ENCODE data around the gene GTSE1.
A peak's percentile ranks its signal among the peaks of the same experiment; 100 is the strongest.
"Not testable (repeated sequence)": the region's sequence is repeated elsewhere in the genome, so short reads cannot be mapped to it uniquely, and the experiment has no call there.

The GTSE1 gene

GRCh38 chr22:46294784-46295183 is 1.9 kb upstream of the GTSE1 start:
- H3K4me3 ChIP-seq = no peak overlapping the region

DNA sequence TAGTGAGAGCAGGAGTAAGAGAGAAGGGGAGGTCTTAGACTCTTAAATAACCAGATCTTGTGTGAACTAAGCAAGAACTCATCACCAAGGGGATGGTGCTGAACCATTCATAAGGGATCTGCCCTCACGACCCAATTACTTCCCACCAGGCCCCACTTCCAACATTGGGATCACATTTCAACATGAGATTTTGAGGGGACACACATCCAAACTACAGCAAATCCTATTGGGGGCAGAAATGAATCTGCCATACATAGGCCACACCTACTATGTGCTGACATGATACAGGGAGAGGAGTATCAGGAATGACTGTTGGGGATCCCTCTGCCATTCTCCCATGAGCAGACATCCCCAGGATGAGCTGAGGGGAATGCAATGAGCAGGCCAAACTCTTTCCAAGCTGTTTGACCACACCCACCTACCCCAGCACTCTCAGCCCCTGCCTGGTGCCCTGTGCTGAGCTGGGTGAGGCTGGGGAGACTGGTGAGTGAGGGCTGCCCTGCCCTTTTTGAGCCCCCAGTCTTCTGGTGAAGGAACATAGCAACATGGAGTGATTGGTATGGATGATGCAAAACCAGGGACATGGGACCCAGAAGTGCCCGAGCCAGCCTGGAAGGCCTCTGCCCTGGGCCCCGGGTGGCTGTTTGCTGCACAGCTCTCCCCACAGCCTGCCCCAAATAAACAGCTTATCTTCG is 1.2 kb upstream of the GTSE1 start:
- DNase-seq (ENCODE audit: low spot score in 2 of 2) = peak in 1 of 2 experiments; percentile 27
- in situ Hi-C loops (cut with MboI; ENCODE audit: low sequenced_read_pairs) = loop anchor here (10.0 kb wide), 1 partner anchor 171 kb away; no protein-coding TSS in a partner anchor
- Histone ChIP-seq H3K9me3 (no peaks in the 10 kb centered on the region), H3K36me3 (replicated peaks) (peaks cover 45% of the 10 kb centered on the region), H3K27me3 (ENCODE audit: low read depth) (no peaks in the 10 kb centered on the region), H3K4me3 (peak overlapping the region; percentile 82), H3K4me1 (peaks cover 23% of the 10 kb centered on the region)

More at GRCh38 chr22:46294784-46295183, 1.9 kb upstream of the GTSE1 start:
- H3K36me3 ChIP-seq (replicated peaks) = peaks cover 42% of the 10 kb centered on the region
- no peaks in the 10 kb centered on the region for H3K9me3 ChIP-seq
- DNase-seq (ENCODE audit: low spot score in 2 of 2) = no peak
- H3K27me3 ChIP-seq (ENCODE audit: low read depth) = no peaks in the 10 kb centered on the region
- in situ Hi-C loops (cut with MboI; ENCODE audit: low sequenced_read_pairs) = loop anchor here (10.0 kb wide), 1 partner anchor 170 kb away; no protein-coding TSS in a partner anchor
- peaks cover 23% of the 10 kb centered on the region for H3K4me1 ChIP-seq

DNA sequence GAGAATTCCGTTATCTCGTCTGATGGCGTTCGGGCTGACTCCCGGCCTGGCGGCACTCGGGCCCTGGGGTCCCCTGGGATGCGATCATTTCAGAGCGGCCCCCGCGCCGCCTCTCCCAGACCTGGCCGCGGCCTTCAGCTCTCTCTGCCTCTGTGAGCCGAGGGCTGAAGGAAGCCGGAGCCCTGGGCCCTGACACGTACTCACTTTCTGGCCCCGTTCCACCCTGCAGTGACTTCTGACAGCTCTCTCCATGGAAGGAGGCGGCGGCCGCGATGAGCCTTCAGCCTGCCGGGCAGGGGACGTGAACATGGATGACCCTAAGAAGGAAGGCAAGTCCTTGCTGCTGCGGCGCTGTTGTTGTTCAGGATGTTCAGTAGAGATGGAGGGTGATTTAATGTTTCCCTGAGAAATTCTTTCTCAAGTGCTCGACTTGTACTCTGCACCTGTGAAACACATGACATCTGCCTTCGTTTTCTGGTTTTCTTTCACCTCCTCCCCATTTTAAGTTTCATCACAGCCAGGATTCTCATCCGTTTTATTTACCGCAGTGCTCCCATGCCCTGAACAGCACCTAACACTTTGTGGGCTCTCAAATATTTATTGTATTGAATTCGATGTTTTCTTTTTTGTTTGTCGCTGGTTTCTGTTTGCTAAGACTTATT is 612 bp downstream of the GTSE1 start:
- H3K36me3 ChIP-seq (replicated peaks) = peaks cover 54% of the 10 kb centered on the region
- H3K27me3 ChIP-seq (ENCODE audit: low read depth) = no peaks in the 10 kb centered on the region
- peak; percentile 24 to 53 for DNase-seq (ENCODE audit: low spot score in 2 of 2)
- H3K4me3 ChIP-seq = peak overlapping the region; percentile 82
- H3K9me3 ChIP-seq = no peaks in the 10 kb centered on the region
- in situ Hi-C loops (cut with MboI; ENCODE audit: low sequenced_read_pairs) = loop anchor here (10.0 kb wide), 1 partner anchor 172 kb away; no protein-coding TSS in a partner anchor
- H3K4me1 ChIP-seq = peaks cover 19% of the 10 kb centered on the region

DNA sequence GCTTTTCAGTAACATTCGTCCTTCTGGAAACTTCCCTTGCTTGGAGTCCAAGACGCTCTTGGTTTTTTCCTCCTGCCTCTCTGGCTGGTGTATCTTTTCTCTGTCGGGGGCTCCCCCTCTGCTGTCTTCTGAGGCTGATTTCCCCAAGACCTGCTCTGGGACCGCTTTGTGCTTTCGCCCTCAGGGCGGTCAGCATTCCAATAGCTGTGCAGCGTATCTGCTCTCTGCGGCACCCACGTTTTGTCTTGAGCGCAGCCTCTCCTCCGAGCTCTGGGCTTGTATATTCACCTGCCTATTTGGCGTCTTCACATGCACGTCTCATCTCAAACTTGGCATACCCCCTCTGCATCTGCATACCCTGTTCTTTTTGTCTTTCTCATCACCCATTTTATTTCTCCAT is 2.4 kb downstream of the GTSE1 start:
- no peak for DNase-seq (ENCODE audit: low spot score in 2 of 2)
- peaks cover 63% of the 10 kb centered on the region for H3K36me3 ChIP-seq (replicated peaks)
- no peaks in the 10 kb centered on the region for H3K9me3 ChIP-seq
- H3K4me1 ChIP-seq = peaks cover 22% of the 10 kb centered on the region
- H3K4me3 ChIP-seq = no peak overlapping the region
- in situ Hi-C loops (cut with MboI; ENCODE audit: low sequenced_read_pairs) = loop anchor here (10.0 kb wide), 1 partner anchor 174 kb away; no protein-coding TSS in a partner anchor
- H3K27me3 ChIP-seq (ENCODE audit: low read depth) = no peaks in the 10 kb centered on the region

- Histone ChIP-seq H3K9me3 (no peaks in the 10 kb centered on the region), H3K4me3 (no peak overlapping the region), H3K27me3 (ENCODE audit: low read depth) (no peaks in the 10 kb centered on the region), H3K36me3 (replicated peaks) (peaks cover 77% of the 10 kb centered on the region), H3K4me1 (peaks cover 21% of the 10 kb centered on the region)
- in situ Hi-C loops (cut with MboI; ENCODE audit: low sequenced_read_pairs) = no loop called here
- DNase-seq (ENCODE audit: low spot score in 2 of 2) = no peak
These were observed 3.8 kb downstream of the GTSE1 start for GRCh38 chr22:46300491-46300890.

GRCh38 chr22:46303347-46303965 is 6.8 kb downstream of the GTSE1 start:
- Histone ChIP-seq H3K4me1 (peaks cover 7% of the 10 kb centered on the region), H3K9me3 (no peaks in the 10 kb centered on the region), H3K27me3 (ENCODE audit: low read depth) (no peaks in the 10 kb centered on the region), H3K4me3 (no peak overlapping the region), H3K36me3 (replicated peaks) (peaks cover 83% of the 10 kb centered on the region)
- DNase-seq (ENCODE audit: low spot score in 2 of 2) = no peak
- in situ Hi-C loops (cut with MboI; ENCODE audit: low sequenced_read_pairs) = no loop called here

- in situ Hi-C loops (cut with MboI; ENCODE audit: low sequenced_read_pairs) = no loop called here
- no peak for DNase-seq (ENCODE audit: low spot score in 2 of 2)
- Histone ChIP-seq H3K36me3 (replicated peaks) (peaks cover 83% of the 10 kb centered on the region), H3K9me3 (no peaks in the 10 kb centered on the region), H3K4me3 (no peak overlapping the region), H3K27me3 (ENCODE audit: low read depth) (no peaks in the 10 kb centered on the region), H3K4me1 (no peaks in the 10 kb centered on the region)
These were observed 11.8 kb downstream of the GTSE1 start for GRCh38 chr22:46308283-46308988.

GRCh38 chr22:46309526-46310085 is 12.9 kb downstream of the GTSE1 start:
- Histone ChIP-seq H3K9me3 (no peaks in the 10 kb centered on the region), H3K4me3 (no peak overlapping the region), H3K27me3 (ENCODE audit: low read depth) (no peaks in the 10 kb centered on the region), H3K36me3 (replicated peaks) (peaks cover 83% of the 10 kb centered on the region), H3K4me1 (no peaks in the 10 kb centered on the region)
- no peak for DNase-seq (ENCODE audit: low spot score in 2 of 2)
- in situ Hi-C loops (cut with MboI; ENCODE audit: low sequenced_read_pairs) = no loop called here

DNA sequence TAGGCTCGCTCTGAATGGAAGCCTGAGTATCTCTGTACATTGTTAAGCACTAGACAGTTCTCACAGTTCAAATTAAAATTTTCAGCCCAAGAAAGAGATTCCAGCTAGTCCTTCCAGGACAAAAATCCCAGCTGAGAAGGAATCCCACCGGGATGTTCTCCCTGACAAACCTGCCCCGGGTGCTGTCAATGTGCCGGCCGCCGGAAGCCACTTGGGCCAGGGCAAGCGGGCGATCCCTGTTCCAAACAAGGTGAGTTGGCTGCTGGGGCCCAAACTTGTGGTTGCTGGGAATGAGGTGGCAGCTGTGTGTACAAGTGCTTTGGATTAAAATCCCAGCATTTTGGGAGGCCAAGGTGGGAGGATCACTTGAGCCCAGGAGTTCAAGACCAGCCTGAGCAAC is 15.4 kb downstream of the GTSE1 start:
- Histone ChIP-seq H3K4me3 (no peak overlapping the region), H3K4me1 (no peaks in the 10 kb centered on the region), H3K36me3 (replicated peaks) (peaks cover 80% of the 10 kb centered on the region), H3K9me3 (no peaks in the 10 kb centered on the region), H3K27me3 (ENCODE audit: low read depth) (no peaks in the 10 kb centered on the region)
- DNase-seq (ENCODE audit: low spot score in 2 of 2) = no peak
- in situ Hi-C loops (cut with MboI; ENCODE audit: low sequenced_read_pairs) = no loop called here

DNA sequence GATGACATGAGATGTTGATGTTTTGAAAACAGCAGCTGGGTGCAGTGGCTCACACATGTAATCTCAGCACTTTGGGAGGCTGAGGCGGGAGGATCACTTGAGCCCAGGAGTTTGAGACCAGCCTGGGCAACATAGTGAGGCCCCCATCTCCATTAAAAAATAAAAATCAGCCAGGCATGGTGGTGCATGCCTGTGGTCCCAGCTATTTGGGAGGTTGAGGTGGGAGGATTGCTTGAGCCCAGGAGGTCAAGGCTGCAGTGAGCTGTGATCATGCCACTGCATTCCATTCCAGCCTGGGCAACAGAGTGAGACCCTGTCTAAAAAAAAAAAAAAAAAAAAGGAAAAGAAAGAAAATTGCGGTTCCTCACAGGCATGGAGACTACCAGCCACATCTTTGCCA is 16.2 kb downstream of the GTSE1 start:
- DNase-seq (ENCODE audit: low spot score in 2 of 2); H3K27me3 ChIP-seq (ENCODE audit: low read depth); H3K4me3 ChIP-seq; H3K4me1 ChIP-seq; H3K9me3 ChIP-seq; in situ Hi-C loops (cut with MboI; ENCODE audit: low sequenced_read_pairs): not testable (repeated sequence)
- peaks cover 85% of the 10 kb centered on the region for H3K36me3 ChIP-seq (replicated peaks)

- peaks cover 84% of the 10 kb centered on the region for H3K36me3 ChIP-seq (replicated peaks)
- DNase-seq (ENCODE audit: low spot score in 2 of 2) = no peak
- no peaks in the 10 kb centered on the region for H3K27me3 ChIP-seq (ENCODE audit: low read depth)
- no peaks in the 10 kb centered on the region for H3K4me1 ChIP-seq
- no peak overlapping the region for H3K4me3 ChIP-seq
- in situ Hi-C loops (cut with MboI; ENCODE audit: low sequenced_read_pairs) = no loop called here
- no peaks in the 10 kb centered on the region for H3K9me3 ChIP-seq
These were observed 19.3 kb downstream of the GTSE1 start for GRCh38 chr22:46315976-46316375.

DNA sequence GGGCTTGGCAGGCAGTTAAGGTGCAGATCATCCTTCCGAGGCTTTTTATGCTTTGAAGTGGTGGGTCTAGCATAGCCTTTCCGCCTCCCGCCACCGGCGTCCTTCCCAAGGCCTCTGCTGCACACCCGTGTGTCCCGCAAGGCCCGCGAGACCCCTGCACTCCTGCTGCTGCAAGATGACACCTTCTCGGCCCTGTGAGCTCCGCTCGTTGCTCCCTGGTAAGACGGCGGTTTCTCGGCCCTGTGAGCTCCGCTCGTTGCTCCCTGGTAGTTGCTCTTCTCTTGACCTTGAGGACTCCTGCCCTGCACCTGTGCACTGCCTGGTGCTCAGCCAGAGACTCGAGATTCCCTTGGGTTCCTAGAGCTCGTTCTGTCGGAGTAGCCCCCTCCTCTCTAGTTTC is 21.0 kb downstream of the GTSE1 start:
- in situ Hi-C loops (cut with MboI; ENCODE audit: low sequenced_read_pairs) = no loop called here
- H3K9me3 ChIP-seq = no peaks in the 10 kb centered on the region
- peaks cover 86% of the 10 kb centered on the region for H3K36me3 ChIP-seq (replicated peaks)

GRCh38 chr22:46318576-46318975 is 21.9 kb downstream of the GTSE1 start:
- in situ Hi-C loops (cut with MboI; ENCODE audit: low sequenced_read_pairs) = no loop called here

More for the DNA sequence above, 21.0 kb downstream of the GTSE1 start:
- H3K27me3 ChIP-seq (ENCODE audit: low read depth) = no peaks in the 10 kb centered on the region
- H3K4me1 ChIP-seq = no peaks in the 10 kb centered on the region
- no peak for DNase-seq (ENCODE audit: low spot score in 2 of 2)
- no peak overlapping the region for H3K4me3 ChIP-seq

More at GRCh38 chr22:46318576-46318975, 21.9 kb downstream of the GTSE1 start:
- Histone ChIP-seq H3K27me3 (ENCODE audit: low read depth) (no peaks in the 10 kb centered on the region), H3K9me3 (no peaks in the 10 kb centered on the region), H3K36me3 (replicated peaks) (peaks cover 89% of the 10 kb centered on the region), H3K4me3 (no peak overlapping the region), H3K4me1 (no peaks in the 10 kb centered on the region)
- DNase-seq (ENCODE audit: low spot score in 2 of 2) = no peak

All from HAP-1 (cell line).